ENCODE measurements around the gene LDLRAD4.

GRCh38 chr18:13247506-13247905, 28.9 kb downstream of the LDLRAD4 start:
- TF ChIP-seq POLR2AphosphoS5 (IDR thresholded peaks at IDR 0.05; ENCODE audit: borderline replicate concordance, low read depth, low read length) (no peak), EZH2 (IDR thresholded peaks at IDR 0.05) (no peak)

Measured in SK-N-MC (cell line).